ENCODE data around the gene CDC6. TPM values are rescaled to one million over a fixed set of nuclear protein-coding genes. Genes with fewer than 3 reads are reported as not detected.
A peak's percentile ranks its signal among the peaks of the same experiment; 100 is the strongest.

Gene CDC6
- total RNA-seq, 1 experiment from 2014 or later = 44.9 TPM

GRCh38 chr17:40247926-40248495, 39.7 kb upstream of the CDC6 start:
- Histone ChIP-seq H3K9me3 (ENCODE audit: insufficient read depth, low read depth) (no peaks in the 10 kb centered on the region), H3K27me3 (ENCODE audit: insufficient read depth, low read depth) (no peaks in the 10 kb centered on the region), H3K4me2 (no peak overlapping the region), H3F3A (ENCODE audit: insufficient read depth, low read depth) (peaks cover 21% of the 10 kb centered on the region; the same call in 1 of the 2 replicates), H4K20me1 (ENCODE audit: insufficient read depth) (peaks cover 18% of the 10 kb centered on the region), H3K79me2 (ENCODE audit: low read depth) (peaks cover 73% of the 10 kb centered on the region), H3K36me3 (ENCODE audit: low read depth) (no peaks in the 10 kb centered on the region; the same call in 1 of the 2 replicates), H3K4me3 (no peak overlapping the region), H3K4me1 (replicated peaks; ENCODE audit: insufficient read depth) (peaks cover 6% of the 10 kb centered on the region; the same call in 1 of the 2 replicates), H3K9me2 (ENCODE audit: insufficient read depth) (no peaks in the 10 kb centered on the region), H3K27ac (no peak overlapping the region), H2AFZ (no peak overlapping the region)
- ChIA-PET POLR2A (ENCODE audit: unreplicated experiment) (interaction anchor here (0.7 kb wide), 1 partner anchor 41 kb away, joined by 16 read pairs; no protein-coding TSS in a partner anchor), CTCF (interaction anchor here (0.6 kb wide), 1 partner anchor 452 kb away, joined by 3 read pairs; no protein-coding TSS in a partner anchor)
- no TSS peak for BruUV-seq (replicated peaks)
- intact Hi-C loops (cut with micrococcal nuclease; ENCODE audit: unreplicated experiment) = no loop called here
- DNase-seq = no peak
- TF ChIP-seq CTCF (conservative IDR thresholded peaks at IDR 0.05) (no peak), EZH2 (IDR thresholded peaks at IDR 0.05; ENCODE audit: low read depth) (no peak)

GRCh38 chr17:40248507-40248906, 39.2 kb upstream of the CDC6 start:
- H3K4me3 ChIP-seq = no peak overlapping the region
- no peaks in the 10 kb centered on the region for H3K9me2 ChIP-seq (ENCODE audit: insufficient read depth)
- no peak overlapping the region for H3K4me2 ChIP-seq
- H3K9me3 ChIP-seq (ENCODE audit: insufficient read depth, low read depth) = no peaks in the 10 kb centered on the region
- no peaks in the 10 kb centered on the region; the same call in 1 of the 2 replicates for H3K36me3 ChIP-seq (ENCODE audit: low read depth)
- peaks cover 21% of the 10 kb centered on the region; the same call in 1 of the 2 replicates for H3F3A ChIP-seq (ENCODE audit: insufficient read depth, low read depth)
- ChIA-PET CTCF (interaction anchor here (0.5 kb wide), 1 partner anchor 1135 kb away, joined by 7 read pairs; no protein-coding TSS in a partner anchor), POLR2A (ENCODE audit: unreplicated experiment) (no interaction called here)
- H3K4me1 ChIP-seq (replicated peaks; ENCODE audit: insufficient read depth) = peaks cover 6% of the 10 kb centered on the region; the same call in 1 of the 2 replicates
- H3K79me2 ChIP-seq (ENCODE audit: low read depth) = peaks cover 69% of the 10 kb centered on the region
- H4K20me1 ChIP-seq (ENCODE audit: insufficient read depth) = peaks cover 21% of the 10 kb centered on the region
- no peak for TF ChIP-seq CTCF (conservative IDR thresholded peaks at IDR 0.05)
- no peak for TF ChIP-seq EZH2 (IDR thresholded peaks at IDR 0.05; ENCODE audit: low read depth)
- intact Hi-C loops (cut with micrococcal nuclease; ENCODE audit: unreplicated experiment) = no loop called here
- BruUV-seq (replicated peaks) = no TSS peak
- H3K27ac ChIP-seq = 0 out of 2 replicates have a peak overlapping the region, but pooled peaks have one; percentile 26
- H2AFZ ChIP-seq = no peak overlapping the region
- no peak for DNase-seq
- H3K27me3 ChIP-seq (ENCODE audit: insufficient read depth, low read depth) = no peaks in the 10 kb centered on the region

GRCh38 chr17:40251576-40251975, 36.1 kb upstream of the CDC6 start:
- Histone ChIP-seq H3K27me3 (ENCODE audit: insufficient read depth, low read depth) (no peaks in the 10 kb centered on the region), H3K36me3 (ENCODE audit: low read depth) (no peaks in the 10 kb centered on the region), H3K4me1 (replicated peaks; ENCODE audit: insufficient read depth) (peaks cover 6% of the 10 kb centered on the region; the same call in 1 of the 2 replicates), H2AFZ (no peak overlapping the region), H3F3A (ENCODE audit: insufficient read depth, low read depth) (peaks cover 21% of the 10 kb centered on the region; the same call in 1 of the 2 replicates), H3K4me3 (no peak overlapping the region), H3K9me2 (ENCODE audit: insufficient read depth) (no peaks in the 10 kb centered on the region), H4K20me1 (ENCODE audit: insufficient read depth) (peaks cover 13% of the 10 kb centered on the region), H3K4me2 (no peak overlapping the region), H3K9me3 (ENCODE audit: insufficient read depth, low read depth) (no peaks in the 10 kb centered on the region), H3K27ac (peak overlapping the region; percentile 39; the same call in 1 of the 2 replicates), H3K79me2 (ENCODE audit: low read depth) (peaks cover 57% of the 10 kb centered on the region)
- intact Hi-C loops (cut with micrococcal nuclease; ENCODE audit: unreplicated experiment) = no loop called here
- no TSS peak for BruUV-seq (replicated peaks)
- DNase-seq = peak in 1 of 2 experiments; percentile 62
- TF ChIP-seq CTCF (conservative IDR thresholded peaks at IDR 0.05) (no peak), EZH2 (IDR thresholded peaks at IDR 0.05; ENCODE audit: low read depth) (no peak)
- CTCF ChIA-PET = no interaction called here
- POLR2A ChIA-PET (ENCODE audit: unreplicated experiment) = no interaction called here
